H1 (cell line): ENCODE results near the gene IFNE. TPM values are rescaled to one million over a fixed set of nuclear protein-coding genes. Genes with fewer than 3 reads are reported as not detected.

ENCODE experiments used
- CHD7 ChIP-seq: fragments of 300-600 bp; sonication (generic); IDR thresholded peaks from 2 replicates; pipeline ENCODE4 v1.7.1; 2012; ENCODE audit warnings: low read length, moderate library complexity, mild to moderate bottlenecking, inconsistent platforms; ENCODE audit not compliant: insufficient replicate concordance
- CTCF ChIP-seq, 3 experiments: IDR thresholded peaks; 1 replicate in 2 of 3; 2 replicates in 1 of 3; pipeline versions ENCODE4 v1.5.1 to v1.6.1; 2011; ENCODE audit warnings: low read length in 3 of 3, mild to moderate bottlenecking in 3 of 3, inconsistent platforms in 2 of 3, low read depth in 1 of 3, moderate library complexity in 1 of 3; ENCODE audit not compliant: insufficient read depth in 1 of 3; ENCODE audit errors: control extremely low read depth in 1 of 3
- FOSL1 ChIP-seq: IDR thresholded peaks from 2 replicates; pipeline ENCODE4 v1.6.1; 2011; ENCODE audit warnings: mild to moderate bottlenecking, low read depth, low read length, moderate library complexity; ENCODE audit not compliant: insufficient read depth
- MAX ChIP-seq: IDR thresholded peaks from 2 replicates; pipeline ENCODE4 v1.6.1; 2012; ENCODE audit warnings: inconsistent platforms
- PHF8 ChIP-seq: fragments of 200-600 bp; sonication (generic); conservative IDR thresholded peaks from 2 replicates; pipeline ENCODE4 v1.7.1; 2012; ENCODE audit warnings: low read depth, mild to moderate bottlenecking, inconsistent platforms, low read length, moderate library complexity
- POU5F1 ChIP-seq: IDR thresholded peaks from 2 replicates; pipeline ENCODE4 v1.6.1; 2011; ENCODE audit warnings: low read depth, mild to moderate bottlenecking, low read length, moderate library complexity
- USF2 ChIP-seq: IDR thresholded peaks from 2 replicates; pipeline ENCODE4 v1.6.1; 2011; ENCODE audit warnings: low read length, improper control_type of control experiment
- polyA plus RNA-seq, 7 experiments: library from polyadenylated mRNA; depleted of rRNA in 3 of 7; stranded (reverse) in 5 of 7; unstranded in 2 of 7; fragments of >200 nt in 5 of 7; fragments of 200-250 nt in 2 of 7; gene quantifications; 1 replicate in 5 of 7; 2 replicates in 1 of 7; 4 replicates in 1 of 7; pipeline versions ENCODE4 v1.2.1 to v1.2.3, GENCODE V29; 2011 to 2013; ENCODE audit warnings: missing spikeins in 2 of 7, mixed read lengths in 2 of 7
- total RNA-seq: library from RNA; stranded (reverse); fragmentation: NEBNext Ultra II Directional; extraction: Animal tissue kit (Norgen Biotek cat#: 25700); gene quantifications from 2 replicates; pipeline ENCODE4 v1.2.1, GENCODE V29; 2021

The IFNE gene
- total and polyA plus RNA-seq, 2 of the 8 experiments (the other 6 are each of a cell fraction or from before 2014, with no cell fraction given): 0.08 TPM; not detected in 1

- TF ChIP-seq CHD7 (no peak), PHF8 (no peak), MAX (no peak), FOSL1 (no peak), USF2 (no peak), CTCF (IDR thresholded peaks at IDR 0.05; ENCODE audit: control extremely low read depth in 1 of 3, insufficient read depth in 1 of 3, low read depth in 1 of 3, low read length in 3 of 3) (no peak), POU5F1 (no peak)
These were observed 45.5 kb upstream of the IFNE start (continued) for GRCh38 chr9:21527579-21527978.
